CD14-positive monocyte (primary cell): Measurements from ENCODE around the gene PGA5. TPM values are rescaled to one million over a fixed set of nuclear protein-coding genes. Genes with fewer than 3 reads are reported as not detected.

Source experiments
- DNase-seq, 3 donors: peaks; one replicate each; pipeline ENCODE4 v3.0.0-alpha.2; 2011 to 2022
- H2AFZ ChIP-seq: 2 replicates; pipeline ENCODE4 v1.6.0; 2012; ENCODE audit warnings: mild to moderate bottlenecking, low read depth, low read length, inconsistent platforms; ENCODE audit not compliant: insufficient read depth, poor library complexity, severe bottlenecking
- H3K27ac ChIP-seq, 2 donors: 1 replicate in 1 of 2; 2 replicates in 1 of 2; pipeline ENCODE4 v1.5.1; 2012 to 2013; ENCODE audit warnings: low read length in 2 of 2, control low read depth in 1 of 2, inconsistent platforms in 1 of 2, low read depth in 1 of 2, mild to moderate bottlenecking in 1 of 2
- H3K27me3 ChIP-seq, 2 donors: one replicate each; pipeline versions ENCODE4 v1.6.0 to v1.6.1; 2011 to 2013; ENCODE audit warnings: low read length in 2 of 2; ENCODE audit not compliant: control insufficient read depth in 2 of 2, insufficient read depth in 2 of 2
- H3K36me3 ChIP-seq, 2 donors: replicated peaks in 1 of 2; 1 replicate in 1 of 2; 2 replicates in 1 of 2; pipeline versions ENCODE4 v1.5.1 to v1.6.1; 2012 to 2013; ENCODE audit warnings: low read length in 2 of 2, control low read depth in 1 of 2, inconsistent platforms in 1 of 2, mild to moderate bottlenecking in 1 of 2; ENCODE audit not compliant: insufficient read depth in 2 of 2, control insufficient read depth in 1 of 2
- H3K4me1 ChIP-seq, 2 donors: 1 replicate in 1 of 2; 2 replicates in 1 of 2; pipeline versions ENCODE4 v1.5.1 to v1.6.1; 2012 to 2013; ENCODE audit warnings: low read length in 2 of 2, control low read depth in 1 of 2, inconsistent platforms in 1 of 2, mild to moderate bottlenecking in 1 of 2, moderate library complexity in 1 of 2; ENCODE audit not compliant: insufficient read depth in 2 of 2, control insufficient read depth in 1 of 2
- H3K4me2 ChIP-seq: replicated peaks from 2 replicates; pipeline ENCODE3; 2012; ENCODE audit warnings: low read length, moderate library complexity, mild to moderate bottlenecking; ENCODE audit not compliant: poor library complexity, severe bottlenecking; ENCODE audit errors: extremely low read depth
- H3K4me3 ChIP-seq, 3 experiments: fragments of 200-600 bp in 1 of 3; sonication (generic) in 1 of 3; replicated peaks in 1 of 3; 1 replicate in 2 of 3; 2 replicates in 1 of 3; pipeline ENCODE4 v1.5.1; 2011 to 2013; ENCODE audit warnings: low read length in 3 of 3, mild to moderate bottlenecking in 3 of 3, control low read depth in 2 of 3, low read depth in 2 of 3, inconsistent platforms in 1 of 3, moderate library complexity in 1 of 3
- H3K79me2 ChIP-seq: 2 replicates; pipeline ENCODE4 v1.6.0; 2012; ENCODE audit warnings: mild to moderate bottlenecking, control low read depth, inconsistent platforms, low read length, moderate library complexity; ENCODE audit not compliant: insufficient read depth
- H3K9ac ChIP-seq: 2 replicates; pipeline ENCODE4 v1.6.0; 2017; ENCODE audit warnings: low read length, mild to moderate bottlenecking; ENCODE audit not compliant: insufficient read depth, poor library complexity, severe bottlenecking
- H3K9me3 ChIP-seq, 2 donors: replicated peaks in 1 of 2; 1 replicate in 1 of 2; 2 replicates in 1 of 2; pipeline versions ENCODE4 v1.5.1 to v1.6.1; 2012 to 2013; ENCODE audit warnings: low read length in 2 of 2, control low read depth in 1 of 2; ENCODE audit not compliant: control insufficient read depth in 1 of 2, insufficient read depth in 1 of 2
- H4K20me1 ChIP-seq: 2 replicates; pipeline ENCODE4 v1.6.0; 2012; ENCODE audit warnings: mild to moderate bottlenecking, low read length, control low read depth, moderate library complexity; ENCODE audit not compliant: insufficient read depth
- H3K27ac Mint-ChIP-seq, 7 donors: one replicate each; pipeline ENCODE4 v1.8.0; 2020; ENCODE audit warnings: mild to moderate bottlenecking in 7 of 7, mixed read lengths in 7 of 7, moderate library complexity in 6 of 7, inconsistent platforms in 2 of 7
- H3K27me3 Mint-ChIP-seq, 3 donors: one replicate each; pipeline ENCODE4 v1.8.0; 2021 to 2022; ENCODE audit warnings: low read depth in 3 of 3, mild to moderate bottlenecking in 3 of 3, mixed read lengths in 3 of 3, moderate library complexity in 3 of 3, inconsistent platforms in 1 of 3
- H3K36me3 Mint-ChIP-seq, 2 donors: one replicate each; pipeline ENCODE4 v1.8.0; 2020; ENCODE audit warnings: mixed read lengths in 2 of 2, inconsistent platforms in 1 of 2, mild to moderate bottlenecking in 1 of 2
- H3K4me1 Mint-ChIP-seq: one replicate; pipeline ENCODE4 v1.8.0; 2020; ENCODE audit warnings: mild to moderate bottlenecking, mixed read lengths
- H3K4me3 Mint-ChIP-seq, 2 donors: one replicate each; pipeline ENCODE4 v1.8.0; 2020; ENCODE audit warnings: mild to moderate bottlenecking in 2 of 2, mixed read lengths in 2 of 2, moderate library complexity in 1 of 2
- H3K9me3 Mint-ChIP-seq, 7 donors: one replicate each; pipeline ENCODE4 v1.8.0; 2020 to 2022; ENCODE audit warnings: mixed read lengths in 7 of 7, mild to moderate bottlenecking in 6 of 7, moderate library complexity in 6 of 7, inconsistent platforms in 2 of 7
- CTCF ChIP-seq: fragments of 200-600 bp; IDR thresholded peaks from one replicate; pipeline ENCODE4 v1.8.0; 2022; ENCODE audit warnings: antibody characterized with exemption, mild to moderate bottlenecking
- WGBS: methylation state at CpG from one replicate; pipeline ENCODE4 v1.1.5; 2013; ENCODE audit warnings: missing lambda C conversion rate; ENCODE audit not compliant: insufficient coverage; 5-methylcytosine and 5-hydroxymethylcytosine counted together
- intact Hi-C, 2 donors: fragments of 100-400 bp; cut with micrococcal nuclease; formaldehyde crosslinking; loops; one replicate each; pipeline versions ENCODE4 v1.15.0 to v1.15.1; 2023
- polyA plus RNA-seq, 3 donors: library from polyadenylated mRNA; depleted of rRNA in 1 of 3; unstranded in 2 of 3; stranded (reverse) in 1 of 3; fragments of 300-500 nt in 2 of 3; fragments of >200 nt in 1 of 3; fragmentation: Illumina TruSeq in 2 of 3; gene quantifications; 1 replicate in 2 of 3; 2 replicates in 1 of 3; pipeline ENCODE4 v1.2.3, GENCODE V29; 2012 to 2021

PGA5 gene
- polyA plus RNA-seq, 3 donors: 1.0 to 3.6 (median 2.0) TPM

GRCh38 chr11:61290905-61291690 lies 50.1 kb downstream of the PGA5 start:
- Histone ChIP-seq H3K4me1 (peaks cover 22 to 25% of the 10 kb centered on the region in 2 donors), H3K9ac (no peak overlapping the region), H3K27ac (no peak overlapping the region), H3K79me2 (no peaks in the 10 kb centered on the region), H3K4me3 (no peak overlapping the region), H4K20me1 (no peaks in the 10 kb centered on the region), H3K4me2 (no peak overlapping the region), H2AFZ (no peak overlapping the region), H3K36me3 (no peaks in the 10 kb centered on the region), H3K9me3 (no peaks in the 10 kb centered on the region), H3K27me3 (peaks cover 20 to 43% of the 10 kb centered on the region in 2 donors)
- H3K4me3 Mint-ChIP-seq: no peak overlapping the region
- no peak overlapping the region for H3K27ac Mint-ChIP-seq
- H3K9me3 Mint-ChIP-seq: peaks cover 0 to 6% (median 4%) of the 10 kb centered on the region in 7 donors
- peaks cover 21% of the 10 kb centered on the region for H3K4me1 Mint-ChIP-seq
- no peak for DNase-seq
- WGBS: 86% methylated on average over 9 of the region's 12 CpGs
- intact Hi-C loops: no loop called here
- peaks cover 0 to 4% of the 10 kb centered on the region in 2 donors for H3K36me3 Mint-ChIP-seq
- TF ChIP-seq CTCF: no peak
- H3K27me3 Mint-ChIP-seq: peaks cover 37 to 45% (median 40%) of the 10 kb centered on the region in 3 donors

GRCh38 chr11:61292356-61292755 lies 51.4 kb downstream of the PGA5 start:
- Histone ChIP-seq H3K79me2 (no peaks in the 10 kb centered on the region), H3K27me3 (peaks cover 20 to 44% of the 10 kb centered on the region in 2 donors), H3K4me1 (peaks cover 22 to 25% of the 10 kb centered on the region in 2 donors), H2AFZ (no peak overlapping the region), H3K9ac (no peak overlapping the region), H3K4me3 (no peak overlapping the region), H3K36me3 (no peaks in the 10 kb centered on the region), H3K27ac (no peak overlapping the region), H3K4me2 (no peak overlapping the region), H3K9me3 (no peaks in the 10 kb centered on the region), H4K20me1 (no peaks in the 10 kb centered on the region)
- H3K4me1 Mint-ChIP-seq: peaks cover 21% of the 10 kb centered on the region
- intact Hi-C loops: no loop called here
- H3K36me3 Mint-ChIP-seq: peaks cover 9 to 10% of the 10 kb centered on the region in 2 donors
- TF ChIP-seq CTCF: no peak
- 100% methylated on average over 1 of the region's 2 CpGs for WGBS
- H3K27ac Mint-ChIP-seq: peak overlapping the region in 1 of 7 donors; percentile 30
- peaks cover 43 to 53% (median 46%) of the 10 kb centered on the region in 3 donors for H3K27me3 Mint-ChIP-seq
- DNase-seq: no peak
- H3K4me3 Mint-ChIP-seq: peak overlapping the region in 1 of 2 donors; percentile 75
- H3K9me3 Mint-ChIP-seq: peaks cover 0 to 7% (median 4%) of the 10 kb centered on the region in 7 donors
